ENCODE results near the gene RPTN. TPM values are rescaled to one million over a fixed set of nuclear protein-coding genes. Genes with fewer than 3 reads are reported as not detected.

The RPTN gene, protein sequence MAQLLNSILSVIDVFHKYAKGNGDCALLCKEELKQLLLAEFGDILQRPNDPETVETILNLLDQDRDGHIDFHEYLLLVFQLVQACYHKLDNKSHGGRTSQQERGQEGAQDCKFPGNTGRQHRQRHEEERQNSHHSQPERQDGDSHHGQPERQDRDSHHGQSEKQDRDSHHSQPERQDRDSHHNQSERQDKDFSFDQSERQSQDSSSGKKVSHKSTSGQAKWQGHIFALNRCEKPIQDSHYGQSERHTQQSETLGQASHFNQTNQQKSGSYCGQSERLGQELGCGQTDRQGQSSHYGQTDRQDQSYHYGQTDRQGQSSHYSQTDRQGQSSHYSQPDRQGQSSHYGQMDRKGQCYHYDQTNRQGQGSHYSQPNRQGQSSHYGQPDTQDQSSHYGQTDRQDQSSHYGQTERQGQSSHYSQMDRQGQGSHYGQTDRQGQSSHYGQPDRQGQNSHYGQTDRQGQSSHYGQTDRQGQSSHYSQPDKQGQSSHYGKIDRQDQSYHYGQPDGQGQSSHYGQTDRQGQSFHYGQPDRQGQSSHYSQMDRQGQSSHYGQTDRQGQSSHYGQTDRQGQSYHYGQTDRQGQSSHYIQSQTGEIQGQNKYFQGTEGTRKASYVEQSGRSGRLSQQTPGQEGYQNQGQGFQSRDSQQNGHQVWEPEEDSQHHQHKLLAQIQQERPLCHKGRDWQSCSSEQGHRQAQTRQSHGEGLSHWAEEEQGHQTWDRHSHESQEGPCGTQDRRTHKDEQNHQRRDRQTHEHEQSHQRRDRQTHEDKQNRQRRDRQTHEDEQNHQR
- under 1 TPM; 0.09 to 0.95 (median 0.14) TPM for total RNA-seq

DNA sequence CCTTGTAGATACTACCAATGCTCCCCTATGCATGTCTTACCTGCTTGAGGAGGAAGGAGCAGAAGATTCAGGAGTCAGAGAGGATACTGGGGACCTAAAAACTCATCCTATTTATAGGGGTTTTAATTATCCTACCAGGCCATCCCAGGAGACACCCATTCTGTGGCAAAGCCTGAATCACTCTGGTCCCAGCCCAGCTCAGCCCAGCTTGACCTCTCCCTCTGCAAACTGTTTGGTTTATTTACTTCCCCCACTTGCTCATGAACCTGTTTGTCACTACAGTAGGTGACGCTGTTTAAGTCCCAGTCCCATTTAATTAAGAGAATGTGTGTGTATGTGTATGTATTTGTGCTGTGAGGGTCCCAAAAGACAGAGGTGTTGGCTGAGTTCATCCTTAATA lies at the start of gene RPTN:
RPTN (minus strand) TSS at position 85 of the 400 bp plus-strand sequence. CDS start 1,339 bp downstream, outside the sequence.
- H3K27me3 ChIP-seq: no peaks in the 10 kb centered on the region
- H3K4me1 ChIP-seq: peaks cover 10 to 21% (median 16%) of the 10 kb centered on the region in 3 donors
- no peak within 1 kb of the TSS for H3K27ac ChIP-seq
- no peak for DNase-seq
- no peak within 1 kb of the TSS for H3K4me3 ChIP-seq
- WGBS, 2 donors: 70 to 86% methylated on average over 1 of the region's 1 CpG
- no peaks in the 10 kb centered on the region for H3K9me3 ChIP-seq
- intact Hi-C loops (cut with DNase I): no loop called here
- no peaks in the 10 kb centered on the region for H3K36me3 ChIP-seq
- TF ChIP-seq, protein P1, sequence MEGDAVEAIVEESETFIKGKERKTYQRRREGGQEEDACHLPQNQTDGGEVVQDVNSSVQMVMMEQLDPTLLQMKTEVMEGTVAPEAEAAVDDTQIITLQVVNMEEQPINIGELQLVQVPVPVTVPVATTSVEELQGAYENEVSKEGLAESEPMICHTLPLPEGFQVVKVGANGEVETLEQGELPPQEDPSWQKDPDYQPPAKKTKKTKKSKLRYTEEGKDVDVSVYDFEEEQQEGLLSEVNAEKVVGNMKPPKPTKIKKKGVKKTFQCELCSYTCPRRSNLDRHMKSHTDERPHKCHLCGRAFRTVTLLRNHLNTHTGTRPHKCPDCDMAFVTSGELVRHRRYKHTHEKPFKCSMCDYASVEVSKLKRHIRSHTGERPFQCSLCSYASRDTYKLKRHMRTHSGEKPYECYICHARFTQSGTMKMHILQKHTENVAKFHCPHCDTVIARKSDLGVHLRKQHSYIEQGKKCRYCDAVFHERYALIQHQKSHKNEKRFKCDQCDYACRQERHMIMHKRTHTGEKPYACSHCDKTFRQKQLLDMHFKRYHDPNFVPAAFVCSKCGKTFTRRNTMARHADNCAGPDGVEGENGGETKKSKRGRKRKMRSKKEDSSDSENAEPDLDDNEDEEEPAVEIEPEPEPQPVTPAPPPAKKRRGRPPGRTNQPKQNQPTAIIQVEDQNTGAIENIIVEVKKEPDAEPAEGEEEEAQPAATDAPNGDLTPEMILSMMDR (IDR thresholded peaks at IDR 0.05): no peak
- TF ChIP-seq POLR2A (IDR thresholded peaks at IDR 0.05): no peak

DNA sequence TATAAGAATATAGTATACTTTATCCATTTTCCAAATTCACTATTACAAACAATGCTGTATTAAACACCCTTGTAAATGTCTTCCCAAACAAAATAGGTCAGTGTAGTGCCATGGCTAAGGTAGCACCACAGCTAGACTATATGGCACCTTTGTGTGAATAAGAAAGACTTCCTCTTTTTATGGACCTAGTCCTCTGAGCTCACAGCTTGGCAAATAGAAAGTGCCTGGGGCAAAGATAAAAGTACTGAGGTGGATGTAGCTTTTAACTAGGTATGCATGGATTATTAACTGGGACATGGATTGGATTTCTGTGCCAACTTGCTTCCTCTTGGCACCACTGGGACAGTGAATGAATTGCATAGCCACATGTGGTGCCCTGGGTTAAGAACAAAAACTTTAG lies 40.0 kb upstream of the RPTN start:
- no peaks in the 10 kb centered on the region for H3K9me3 ChIP-seq
- no peaks in the 10 kb centered on the region for H3K36me3 ChIP-seq
- no peak for TF ChIP-seq POLR2A (IDR thresholded peaks at IDR 0.05)
- TF ChIP-seq, protein P1 (IDR thresholded peaks at IDR 0.05): no peak
- DNase-seq: no peak
- no peak overlapping the region for H3K4me3 ChIP-seq
- intact Hi-C loops (cut with DNase I): no loop called here
- peaks cover 0 to 5% (median 0%) of the 10 kb centered on the region in 4 donors for H3K27me3 ChIP-seq
- H3K27ac ChIP-seq: no peak overlapping the region
- peaks cover 0 to 5% (median 0%) of the 10 kb centered on the region in 3 donors for H3K4me1 ChIP-seq

DNA sequence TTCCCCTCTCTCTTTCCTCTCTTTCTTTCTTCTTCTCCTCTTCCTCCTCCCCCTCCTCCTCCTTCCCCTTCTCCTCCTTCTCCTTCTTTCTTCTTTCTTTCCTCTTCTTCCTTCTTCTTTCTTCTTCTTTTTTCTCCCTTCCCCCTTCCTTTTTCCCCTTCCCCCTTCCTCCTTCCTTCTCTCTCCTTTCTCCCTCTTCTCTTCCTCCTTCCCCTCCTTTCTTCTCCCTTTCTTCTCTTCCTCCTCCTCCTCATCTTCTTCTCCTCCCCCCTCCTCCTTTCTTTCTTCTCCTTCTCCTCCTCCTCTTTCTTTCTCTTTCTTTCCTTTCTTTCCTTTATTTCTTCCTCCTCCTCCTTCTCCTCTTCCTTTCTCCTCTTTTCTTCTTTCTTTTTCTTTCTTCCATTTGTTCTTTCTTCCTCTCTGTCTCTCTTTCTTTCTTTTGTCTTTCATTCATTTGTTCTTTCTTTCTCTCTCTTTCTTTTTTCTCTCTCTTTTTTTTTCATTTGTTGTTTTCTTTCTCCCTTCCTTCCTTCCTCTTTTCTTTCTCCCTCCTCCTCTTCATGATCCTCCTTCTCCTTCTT lies 38.4 kb upstream of the RPTN start:
- no peak overlapping the region for H3K27ac ChIP-seq
- H3K4me3 ChIP-seq: no peak overlapping the region
- intact Hi-C loops (cut with DNase I): no loop called here
- H3K4me1 ChIP-seq: peaks cover 0 to 7% (median 0%) of the 10 kb centered on the region in 3 donors
- no peak for DNase-seq
- no peaks in the 10 kb centered on the region for H3K36me3 ChIP-seq
- TF ChIP-seq POLR2A (IDR thresholded peaks at IDR 0.05): no peak
- TF ChIP-seq, protein P1 (IDR thresholded peaks at IDR 0.05): no peak
- no peaks in the 10 kb centered on the region for H3K9me3 ChIP-seq
- peaks cover 0 to 5% (median 0%) of the 10 kb centered on the region in 4 donors for H3K27me3 ChIP-seq

DNA sequence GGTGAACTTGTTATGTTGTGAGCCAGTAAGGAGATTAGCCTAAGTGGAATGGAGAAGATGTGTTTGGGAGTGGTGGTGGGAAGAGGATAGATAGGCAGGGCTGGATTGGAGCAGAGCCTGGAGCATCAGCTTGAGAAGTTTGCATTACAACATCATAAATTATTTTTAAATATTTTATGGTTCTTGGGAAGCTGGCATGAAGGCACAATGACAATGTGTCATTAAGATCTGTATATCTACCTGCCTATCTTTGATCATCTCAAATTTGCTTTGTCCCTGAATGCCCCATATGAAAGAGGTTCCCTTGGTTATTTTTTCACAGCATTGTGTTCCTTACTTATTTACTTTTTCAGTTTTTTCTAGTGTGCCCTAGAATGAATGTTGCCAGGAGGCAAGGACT lies 32.7 kb upstream of the RPTN start:
- intact Hi-C loops (cut with DNase I): no loop called here
- no peaks in the 10 kb centered on the region for H3K9me3 ChIP-seq
- no peak for DNase-seq
- H3K36me3 ChIP-seq: no peaks in the 10 kb centered on the region
- H3K27ac ChIP-seq: peak overlapping the region; percentile 44 to 84 (median 76)
- H3K4me1 ChIP-seq: peaks cover 19 to 58% (median 19%) of the 10 kb centered on the region in 3 donors
- TF ChIP-seq POLR2A (IDR thresholded peaks at IDR 0.05): no peak
- TF ChIP-seq, protein P1 (IDR thresholded peaks at IDR 0.05): no peak
- no peak overlapping the region for H3K4me3 ChIP-seq
- H3K27me3 ChIP-seq: peaks cover 0 to 6% (median 0%) of the 10 kb centered on the region in 4 donors

DNA sequence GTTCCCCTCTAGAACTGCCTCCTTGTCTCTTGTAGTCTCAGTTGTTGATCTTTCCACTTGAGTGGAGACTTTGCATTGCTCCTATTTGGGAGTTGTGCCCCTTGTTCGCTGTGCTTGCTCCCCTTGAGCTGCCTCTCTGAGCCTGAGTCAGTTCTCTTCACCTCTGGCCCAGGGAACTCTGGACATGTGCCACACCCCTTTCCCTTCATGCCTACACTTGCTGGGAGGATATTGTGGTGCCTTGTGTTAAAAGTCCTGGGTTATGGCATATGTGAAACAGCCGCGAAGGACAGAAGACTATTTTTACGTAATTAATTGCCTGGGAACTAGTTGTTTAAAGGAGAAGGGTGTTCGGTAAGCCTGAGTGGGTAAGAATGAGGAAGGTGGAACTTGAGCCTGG lies 32.2 kb upstream of the RPTN start:
- Histone ChIP-seq H3K36me3 (no peaks in the 10 kb centered on the region), H3K4me1 (peaks cover 19 to 63% (median 19%) of the 10 kb centered on the region in 3 donors), H3K27ac (peak overlapping the region; percentile 44 to 84 (median 76)), H3K4me3 (no peak overlapping the region), H3K9me3 (no peaks in the 10 kb centered on the region), H3K27me3 (peaks cover 0 to 6% (median 0%) of the 10 kb centered on the region in 4 donors)
- WGBS, 2 donors: 36 to 59% methylated on average over 5 of the region's 5 CpGs
- DNase-seq: no peak
- intact Hi-C loops (cut with DNase I): no loop called here
- TF ChIP-seq, protein P1 (IDR thresholded peaks at IDR 0.05): no peak
- TF ChIP-seq POLR2A (IDR thresholded peaks at IDR 0.05): no peak

Data from esophagus squamous epithelium (tissue), 5 donors.